Epithelial cell of proximal tubule (primary cell): ENCODE measurements around the gene GREM1. TPM values are rescaled to one million over a fixed set of nuclear protein-coding genes. Genes with fewer than 3 reads are reported as not detected.

ENCODE experiments used
- DNase-seq: peaks from one replicate; pipeline ENCODE4 v3.0.0-alpha.2; 2011; ENCODE audit warnings: low read depth
- H3K4me3 ChIP-seq: 2 replicates; pipeline ENCODE4 v1.5.1; 2011; ENCODE audit warnings: low read depth, mild to moderate bottlenecking, low read length
- total RNA-seq: library from RNA; depleted of rRNA; stranded (reverse); fragments of >200 nt; gene quantifications from 2 replicates; pipeline ENCODE4 v1.2.3, GENCODE V29; 2015
- TF ChIP-seq, protein P1 (sequence below): conservative IDR thresholded peaks from 2 replicates; pipeline ENCODE4 v1.5.1; 2012; ENCODE audit warnings: low read depth, mild to moderate bottlenecking, low read length

The GREM1 gene
- total RNA-seq, 1 donor from 2014 or later = 4.0 TPM

DNA sequence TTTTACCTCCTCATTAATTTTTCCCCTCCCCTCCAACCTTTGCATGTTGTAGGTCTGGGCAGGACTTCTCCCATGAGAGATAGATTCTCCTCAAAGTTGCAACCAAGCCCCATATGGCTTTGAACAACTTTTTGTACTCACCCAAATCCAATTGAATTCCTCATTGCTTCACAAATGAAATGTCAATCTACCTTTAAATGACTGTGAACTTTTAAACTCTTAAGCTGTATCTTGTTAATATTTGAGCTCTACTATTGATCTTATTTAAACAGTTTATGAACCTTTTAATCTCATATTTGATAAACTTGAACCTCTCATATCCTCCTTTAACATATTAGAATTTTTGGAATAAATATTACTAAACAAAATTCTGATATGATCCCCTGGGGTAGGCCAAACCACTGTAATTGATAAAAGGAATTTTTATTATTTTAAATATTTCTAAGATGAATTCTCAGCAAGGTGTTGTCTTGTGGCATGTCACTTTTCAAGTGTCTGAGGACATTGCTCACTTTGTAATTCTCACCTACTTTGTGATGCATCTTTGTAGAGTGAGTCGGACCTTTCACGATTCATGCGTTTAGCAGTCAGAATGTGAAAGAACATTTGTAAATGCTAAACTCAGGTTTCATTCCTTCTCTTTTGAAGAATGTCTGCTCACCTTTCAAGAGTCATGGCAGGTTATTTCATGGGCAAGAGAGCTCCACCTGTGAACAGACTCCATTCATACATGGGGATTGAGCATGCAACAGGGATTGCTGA lies 23.4 kb upstream of the GREM1 start:
- no peak overlapping the region for H3K4me3 ChIP-seq
- DNase-seq = no peak
- TF ChIP-seq, protein P1, sequence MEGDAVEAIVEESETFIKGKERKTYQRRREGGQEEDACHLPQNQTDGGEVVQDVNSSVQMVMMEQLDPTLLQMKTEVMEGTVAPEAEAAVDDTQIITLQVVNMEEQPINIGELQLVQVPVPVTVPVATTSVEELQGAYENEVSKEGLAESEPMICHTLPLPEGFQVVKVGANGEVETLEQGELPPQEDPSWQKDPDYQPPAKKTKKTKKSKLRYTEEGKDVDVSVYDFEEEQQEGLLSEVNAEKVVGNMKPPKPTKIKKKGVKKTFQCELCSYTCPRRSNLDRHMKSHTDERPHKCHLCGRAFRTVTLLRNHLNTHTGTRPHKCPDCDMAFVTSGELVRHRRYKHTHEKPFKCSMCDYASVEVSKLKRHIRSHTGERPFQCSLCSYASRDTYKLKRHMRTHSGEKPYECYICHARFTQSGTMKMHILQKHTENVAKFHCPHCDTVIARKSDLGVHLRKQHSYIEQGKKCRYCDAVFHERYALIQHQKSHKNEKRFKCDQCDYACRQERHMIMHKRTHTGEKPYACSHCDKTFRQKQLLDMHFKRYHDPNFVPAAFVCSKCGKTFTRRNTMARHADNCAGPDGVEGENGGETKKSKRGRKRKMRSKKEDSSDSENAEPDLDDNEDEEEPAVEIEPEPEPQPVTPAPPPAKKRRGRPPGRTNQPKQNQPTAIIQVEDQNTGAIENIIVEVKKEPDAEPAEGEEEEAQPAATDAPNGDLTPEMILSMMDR = no peak

DNA sequence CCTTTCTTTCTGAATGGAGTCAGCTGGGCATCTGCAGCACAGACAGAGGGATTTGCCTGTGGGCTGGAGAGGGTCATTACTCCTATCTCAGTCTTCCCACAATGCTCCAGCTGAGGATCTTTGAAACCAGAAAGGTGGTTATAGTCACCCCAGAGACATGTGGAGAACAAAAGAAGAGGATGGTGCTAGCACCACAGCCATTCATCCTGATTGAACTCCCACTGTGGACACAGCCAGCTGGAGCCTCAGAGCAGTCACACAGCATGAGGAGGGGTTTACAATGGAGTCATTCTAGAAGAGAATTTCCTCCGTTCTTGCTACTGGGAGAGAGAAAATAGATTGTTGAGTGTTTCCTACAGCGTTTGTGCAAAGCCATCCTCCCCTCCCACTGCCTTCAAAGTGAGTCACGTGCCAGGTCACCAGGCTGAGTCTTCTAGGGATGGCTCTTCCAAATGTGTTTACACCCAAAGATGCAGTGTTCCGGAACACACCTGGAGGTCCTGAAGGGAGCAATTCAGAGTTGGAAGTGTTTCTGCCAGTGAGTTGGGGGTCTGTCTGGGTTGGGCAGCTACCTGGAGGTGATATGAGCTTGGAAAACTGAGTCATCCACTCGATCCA lies 18.9 kb upstream of the GREM1 start:
- TF ChIP-seq, protein P1 = no peak
- H3K4me3 ChIP-seq = no peak overlapping the region
- DNase-seq = no peak

DNA sequence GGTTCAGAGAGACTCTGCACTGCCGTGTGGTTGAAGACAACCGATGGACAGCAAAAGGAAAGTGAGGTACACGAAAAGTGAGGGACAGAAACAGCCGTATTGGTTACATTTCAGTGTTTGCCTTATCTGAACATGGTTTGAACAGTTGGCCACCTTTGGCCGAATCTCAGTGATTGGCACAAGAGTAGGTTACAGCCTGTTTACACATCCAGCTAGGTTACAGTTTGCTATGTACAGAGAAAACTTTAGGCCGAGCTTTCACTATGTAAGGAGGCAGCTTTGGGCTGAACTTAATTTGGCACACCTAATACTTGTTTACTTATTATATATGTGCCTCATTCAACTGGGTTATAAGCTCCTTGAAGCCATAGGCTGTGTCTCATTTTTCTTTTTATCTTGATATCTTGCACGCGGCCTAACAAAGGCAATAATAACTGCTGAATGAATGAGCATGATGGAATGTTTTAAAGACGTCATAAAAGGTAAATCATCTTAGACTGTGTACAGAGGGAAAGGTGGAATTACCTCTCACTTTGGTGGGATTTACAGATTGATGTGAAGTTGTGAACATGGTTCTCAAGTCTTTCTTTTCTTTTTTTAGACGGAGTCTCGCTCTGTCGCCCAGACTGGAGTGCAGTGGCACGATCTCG lies 17.2 kb upstream of the GREM1 start:
- TF ChIP-seq, protein P1 = no peak
- H3K4me3 ChIP-seq = no peak overlapping the region
- DNase-seq = no peak

DNA sequence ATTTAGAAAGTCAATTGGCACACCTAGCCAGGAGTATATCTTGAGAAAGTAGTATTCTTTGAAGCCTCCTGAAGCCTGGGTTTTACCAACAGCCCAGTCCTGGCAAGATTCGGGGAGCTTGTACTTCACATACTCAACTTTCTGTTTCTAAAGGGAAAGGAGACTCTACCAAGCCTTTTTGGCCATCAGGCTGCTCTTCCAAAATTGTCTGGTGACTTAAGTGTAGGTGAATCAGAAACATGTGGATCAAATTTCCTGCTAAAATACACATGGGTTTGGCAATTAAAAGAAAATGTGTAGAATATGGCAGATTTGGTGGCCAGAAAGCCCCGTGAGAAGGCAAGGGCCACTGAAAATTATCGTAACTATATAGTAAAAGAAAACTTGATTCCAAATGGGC lies 15.9 kb upstream of the GREM1 start:
- DNase-seq = no peak
- TF ChIP-seq, protein P1 = no peak
- no peak overlapping the region for H3K4me3 ChIP-seq

DNA sequence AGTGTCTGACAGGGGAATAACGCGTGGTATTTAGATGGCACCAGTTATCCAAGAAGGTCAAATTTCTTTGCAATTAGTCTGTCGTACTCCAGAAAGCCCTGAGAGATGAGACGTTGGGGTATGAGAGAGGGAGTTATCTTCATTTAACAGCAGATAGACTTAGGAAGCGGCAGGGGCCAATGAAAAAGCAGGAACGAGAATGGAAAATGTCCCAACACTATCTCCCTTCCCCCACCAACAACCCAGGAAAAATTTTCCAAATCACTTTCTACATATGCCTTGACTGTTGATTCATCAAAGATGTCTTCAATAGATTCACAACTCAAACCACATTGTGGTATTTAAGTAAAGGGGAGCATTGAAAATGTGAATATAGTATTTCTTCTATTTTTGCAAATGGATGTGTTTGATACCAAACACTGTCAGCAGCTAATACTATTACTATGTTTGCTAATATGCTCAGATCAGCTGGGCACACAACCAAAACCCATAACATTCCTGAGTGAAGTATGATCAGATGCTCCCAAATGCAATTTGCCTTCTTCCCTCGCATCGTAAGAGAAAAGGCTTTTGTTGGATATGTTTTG lies 13.3 kb upstream of the GREM1 start:
- no peak for DNase-seq
- H3K4me3 ChIP-seq = no peak overlapping the region
- TF ChIP-seq, protein P1 = no peak

DNA sequence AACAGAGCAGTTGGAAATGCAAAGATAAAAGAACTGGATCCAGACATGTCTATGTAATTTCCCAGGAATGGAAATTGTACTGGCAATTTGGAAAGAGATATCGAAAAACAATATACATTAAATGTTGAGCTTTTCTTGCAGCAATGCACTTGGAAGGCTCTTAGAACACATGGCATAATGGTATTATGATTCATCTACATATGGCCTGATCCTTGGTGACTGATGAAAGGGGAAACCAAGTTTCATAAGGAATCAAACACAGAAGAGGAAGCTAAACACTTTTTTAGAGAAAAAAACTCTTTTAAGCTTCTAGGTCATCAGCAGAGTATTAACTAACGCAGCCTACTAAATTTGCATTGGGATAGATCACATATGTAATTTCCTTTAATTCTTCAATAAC lies 12.4 kb upstream of the GREM1 start:
- no peak for DNase-seq
- TF ChIP-seq, protein P1 = no peak
- no peak overlapping the region for H3K4me3 ChIP-seq
